Osteocyte (in vitro differentiated cells): ENCODE data around the gene IGSF5. TPM values are rescaled to one million over a fixed set of nuclear protein-coding genes. Genes with fewer than 3 reads are reported as not detected.

Experiments
- DNase-seq: peaks from one replicate; pipeline ENCODE4 v3.0.0; 2021; ENCODE audit warnings: mixed read lengths; ENCODE audit not compliant: unreplicated experiment; ENCODE audit errors: extremely low spot score
- H3K27ac Mint-ChIP-seq: one replicate; pipeline ENCODE4 v1.8.0; 2021; ENCODE audit warnings: mild to moderate bottlenecking, mixed read lengths; ENCODE audit not compliant: unreplicated experiment
- H3K27me3 Mint-ChIP-seq: one replicate; pipeline ENCODE4 v1.8.0; 2021; ENCODE audit warnings: mixed read lengths; ENCODE audit not compliant: unreplicated experiment
- H3K36me3 Mint-ChIP-seq: one replicate; pipeline ENCODE4 v1.8.0; 2021; ENCODE audit warnings: mixed read lengths; ENCODE audit not compliant: unreplicated experiment
- H3K4me1 Mint-ChIP-seq: one replicate; pipeline ENCODE4 v1.8.0; 2021; ENCODE audit warnings: mixed read lengths; ENCODE audit not compliant: unreplicated experiment
- H3K4me3 Mint-ChIP-seq: one replicate; pipeline ENCODE4 v1.8.0; 2021; ENCODE audit warnings: mild to moderate bottlenecking, moderate library complexity, mixed read lengths; ENCODE audit not compliant: unreplicated experiment
- H3K9me3 Mint-ChIP-seq: one replicate; pipeline ENCODE4 v1.8.0; 2021; ENCODE audit warnings: mixed read lengths; ENCODE audit not compliant: unreplicated experiment
- total RNA-seq: library from RNA; stranded (reverse); gene quantifications from 2 replicates; pipeline ENCODE4 v1.2.1, GENCODE V29; 2021
- TF ChIP-seq, protein P1 (sequence below): fragments of 200-600 bp; sonication (generic); IDR thresholded peaks from 2 replicates; pipeline ENCODE4 v1.5.0; 2021; ENCODE audit warnings: antibody characterized with exemption, mild to moderate bottlenecking, moderate library complexity

The IGSF5 gene
- total RNA-seq, 1 donor from 2014 or later, result not detected

DNA sequence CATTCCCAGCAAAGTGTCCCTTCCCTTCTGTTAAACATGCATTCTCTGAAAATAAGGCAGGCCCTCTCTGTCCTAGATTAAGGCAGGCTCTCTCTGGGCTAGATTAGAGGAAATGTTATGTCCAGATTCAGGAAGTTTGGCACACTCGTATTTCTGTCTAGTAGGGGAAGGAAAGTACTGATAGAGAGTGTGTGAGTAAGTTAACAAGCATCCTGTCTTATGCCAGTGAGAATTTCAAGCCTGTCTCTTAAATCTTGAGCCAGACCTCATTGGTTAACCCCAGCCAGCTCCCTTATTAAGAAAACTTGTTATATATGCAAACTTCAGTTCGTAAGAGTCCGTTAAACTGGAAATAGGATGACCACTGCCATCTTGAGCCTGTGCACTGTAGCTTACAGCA lies 31.6 kb downstream of the IGSF5 start:
- TF ChIP-seq, protein P1, sequence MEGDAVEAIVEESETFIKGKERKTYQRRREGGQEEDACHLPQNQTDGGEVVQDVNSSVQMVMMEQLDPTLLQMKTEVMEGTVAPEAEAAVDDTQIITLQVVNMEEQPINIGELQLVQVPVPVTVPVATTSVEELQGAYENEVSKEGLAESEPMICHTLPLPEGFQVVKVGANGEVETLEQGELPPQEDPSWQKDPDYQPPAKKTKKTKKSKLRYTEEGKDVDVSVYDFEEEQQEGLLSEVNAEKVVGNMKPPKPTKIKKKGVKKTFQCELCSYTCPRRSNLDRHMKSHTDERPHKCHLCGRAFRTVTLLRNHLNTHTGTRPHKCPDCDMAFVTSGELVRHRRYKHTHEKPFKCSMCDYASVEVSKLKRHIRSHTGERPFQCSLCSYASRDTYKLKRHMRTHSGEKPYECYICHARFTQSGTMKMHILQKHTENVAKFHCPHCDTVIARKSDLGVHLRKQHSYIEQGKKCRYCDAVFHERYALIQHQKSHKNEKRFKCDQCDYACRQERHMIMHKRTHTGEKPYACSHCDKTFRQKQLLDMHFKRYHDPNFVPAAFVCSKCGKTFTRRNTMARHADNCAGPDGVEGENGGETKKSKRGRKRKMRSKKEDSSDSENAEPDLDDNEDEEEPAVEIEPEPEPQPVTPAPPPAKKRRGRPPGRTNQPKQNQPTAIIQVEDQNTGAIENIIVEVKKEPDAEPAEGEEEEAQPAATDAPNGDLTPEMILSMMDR, result no peak
- no peak for DNase-seq
- Mint-ChIP-seq H3K36me3 (no peaks in the 10 kb centered on the region), H3K27ac (no peak overlapping the region), H3K9me3 (peaks cover 4% of the 10 kb centered on the region), H3K4me3 (no peak overlapping the region), H3K4me1 (no peaks in the 10 kb centered on the region), H3K27me3 (no peaks in the 10 kb centered on the region)

DNA sequence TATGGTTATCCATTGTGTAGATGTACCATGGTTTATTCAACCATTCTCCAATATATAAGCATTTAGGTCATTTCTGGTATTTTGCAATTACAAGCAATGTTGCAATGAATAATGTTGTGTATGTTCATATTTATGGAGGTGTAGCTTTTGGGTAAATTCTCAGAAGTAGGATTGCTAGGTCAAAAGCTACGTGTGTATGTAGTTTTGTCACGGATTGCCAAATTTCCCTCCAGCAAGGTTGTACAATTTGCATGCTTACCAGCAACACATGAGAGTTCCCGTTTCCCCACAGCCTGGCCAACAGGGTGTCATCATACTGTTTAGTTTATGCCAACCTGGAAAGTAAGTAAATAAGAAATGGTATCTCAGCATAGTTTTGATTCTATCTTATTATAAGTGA lies 36.3 kb downstream of the IGSF5 start:
- TF ChIP-seq, protein P1, result no peak
- Mint-ChIP-seq H3K27ac (no peak overlapping the region), H3K27me3 (peaks cover 4% of the 10 kb centered on the region)

DNA sequence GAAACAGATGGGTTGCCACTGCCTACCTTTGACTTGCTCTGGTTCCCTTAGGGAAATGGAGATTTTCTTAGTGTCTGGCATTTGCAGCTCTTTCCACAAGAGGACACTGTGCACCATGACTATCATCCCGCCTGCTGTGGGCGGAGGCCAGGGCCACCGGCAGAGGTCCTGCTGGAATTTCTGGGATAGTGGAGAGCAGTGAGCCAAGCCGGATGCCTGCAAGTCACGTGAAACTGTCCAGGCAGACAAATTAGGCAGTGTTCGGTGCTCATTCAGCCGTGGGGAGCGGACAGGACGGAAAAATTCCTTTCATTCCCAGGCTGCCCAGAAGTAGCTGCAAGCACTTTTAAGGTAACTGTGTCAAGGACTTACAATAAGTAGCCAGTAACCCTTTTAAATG lies 43.4 kb downstream of the IGSF5 start:
- no peak overlapping the region for H3K27ac Mint-ChIP-seq
- peaks cover 8% of the 10 kb centered on the region for H3K4me1 Mint-ChIP-seq
- TF ChIP-seq, protein P1, result peak; percentile 70
- H3K9me3 Mint-ChIP-seq, result no peaks in the 10 kb centered on the region
- DNase-seq, result no peak
- no peaks in the 10 kb centered on the region for H3K36me3 Mint-ChIP-seq
- H3K4me3 Mint-ChIP-seq, result peak overlapping the region; percentile 29
- no peaks in the 10 kb centered on the region for H3K27me3 Mint-ChIP-seq

More for the DNA sequence above, 36.3 kb downstream of the IGSF5 start:
- H3K4me1 Mint-ChIP-seq, result no peaks in the 10 kb centered on the region
- H3K36me3 Mint-ChIP-seq, result no peaks in the 10 kb centered on the region
- H3K9me3 Mint-ChIP-seq, result peaks cover 8% of the 10 kb centered on the region
- DNase-seq, result no peak
- no peak overlapping the region for H3K4me3 Mint-ChIP-seq

DNA sequence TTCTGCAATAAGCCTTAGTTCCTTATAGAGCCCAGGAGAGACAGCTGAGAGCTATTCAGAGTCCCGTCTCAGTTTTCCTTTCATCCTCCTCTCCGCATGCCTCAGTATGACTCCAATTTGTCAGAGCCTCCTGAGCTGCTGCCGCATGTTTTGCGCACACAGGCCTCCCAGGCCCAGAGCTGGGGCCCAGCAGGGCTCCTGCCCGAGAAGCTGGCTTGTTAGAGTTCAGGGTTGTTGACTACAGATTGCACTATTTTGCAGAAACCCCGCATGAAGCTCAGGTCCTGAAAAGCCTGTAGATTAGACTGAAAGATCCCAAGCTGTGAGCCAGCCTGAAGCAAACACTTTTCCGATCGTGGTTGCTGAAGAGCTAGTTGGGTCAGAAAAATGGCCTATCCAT lies 51.5 kb downstream of the IGSF5 start:
- Mint-ChIP-seq H3K27ac (no peak overlapping the region), H3K9me3 (no peaks in the 10 kb centered on the region), H3K27me3 (no peaks in the 10 kb centered on the region), H3K4me1 (no peaks in the 10 kb centered on the region), H3K36me3 (no peaks in the 10 kb centered on the region), H3K4me3 (no peak overlapping the region)
- TF ChIP-seq, protein P1, result no peak
- no peak for DNase-seq

DNA sequence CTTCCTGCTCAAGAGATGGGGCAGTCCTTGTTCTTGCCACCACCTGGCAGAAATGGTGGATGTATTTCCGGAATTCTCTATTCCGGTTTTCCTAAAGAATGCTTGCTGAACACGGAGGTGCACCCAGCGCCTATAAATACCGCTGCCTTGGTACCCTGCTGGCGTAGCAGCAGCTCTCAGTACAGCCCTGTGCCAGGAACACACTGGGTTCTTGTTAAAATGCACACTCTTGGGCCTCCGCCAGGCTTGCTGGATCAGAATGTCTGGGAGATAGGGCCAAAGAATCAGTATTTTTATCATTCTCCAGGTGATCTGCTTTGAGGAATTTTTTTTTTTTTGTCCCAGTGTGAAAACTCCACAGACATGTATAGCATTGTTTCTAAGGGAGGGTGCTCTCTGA lies 54.2 kb downstream of the IGSF5 start:
- no peak for DNase-seq
- H3K9me3 Mint-ChIP-seq, result no peaks in the 10 kb centered on the region
- H3K27ac Mint-ChIP-seq, result no peak overlapping the region
- H3K27me3 Mint-ChIP-seq, result no peaks in the 10 kb centered on the region
- no peak overlapping the region for H3K4me3 Mint-ChIP-seq
- no peaks in the 10 kb centered on the region for H3K4me1 Mint-ChIP-seq
- TF ChIP-seq, protein P1, result no peak
- H3K36me3 Mint-ChIP-seq, result no peaks in the 10 kb centered on the region
